ENCODE data around the gene DET1. TPM values are rescaled to one million over a fixed set of nuclear protein-coding genes. Genes with fewer than 3 reads are reported as not detected.
"Not testable (repeated sequence)": the region's sequence is repeated elsewhere in the genome, so short reads cannot be mapped to it uniquely, and the experiment has no call there.

The DET1 gene
- total and polyA plus RNA-seq, 9 donors = 10.0 to 22.8 (median 14.2) TPM

GRCh38 chr15:88542342-88542733, 4.1 kb downstream of the DET1 start:
- Histone ChIP-seq H3K27ac (peak overlapping the region; percentile 38 to 56), H3K9me3 (no peaks in the 10 kb centered on the region), H3K4me3 (peak overlapping the region; percentile 1), H3K27me3 (no peaks in the 10 kb centered on the region), H3K4me1 (ENCODE audit: insufficient read depth) (peaks cover 14% of the 10 kb centered on the region), H3K36me3 (no peaks in the 10 kb centered on the region)
- TF ChIP-seq CTCF (IDR thresholded peaks at IDR 0.05) (no peak), POLR2A (IDR thresholded peaks at IDR 0.05) (no peak), EP300 (IDR thresholded peaks at IDR 0.05) (no peak)
- 11 to 18% (median 14%) methylated on average over 8 of the region's 8 CpGs for WGBS, 3 donors
- peak; percentile 33 to 74 (median 50) for DNase-seq
- intact Hi-C loops (cut with DNase I) = no loop called here

- TF ChIP-seq CTCF (IDR thresholded peaks at IDR 0.05) (no peak), EP300 (IDR thresholded peaks at IDR 0.05) (no peak), POLR2A (IDR thresholded peaks at IDR 0.05) (no peak)
- peak overlapping the region; percentile 32 to 45 for H3K27ac ChIP-seq
- 63 to 67% (median 66%) methylated on average over 16 of the region's 16 CpGs for WGBS, 3 donors
- H3K4me1 ChIP-seq (ENCODE audit: insufficient read depth) = peaks cover 14% of the 10 kb centered on the region
- H3K27me3 ChIP-seq = no peaks in the 10 kb centered on the region
- H3K36me3 ChIP-seq = no peaks in the 10 kb centered on the region
- no peak overlapping the region for H3K4me3 ChIP-seq
- no peaks in the 10 kb centered on the region for H3K9me3 ChIP-seq
- DNase-seq = no peak
- intact Hi-C loops (cut with DNase I) = no loop called here
Observed at GRCh38 chr15:88541709-88542341, 4.7 kb downstream of the DET1 start.

GRCh38 chr15:88541111-88541510, 5.4 kb downstream of the DET1 start:
- peaks cover 14% of the 10 kb centered on the region for H3K4me1 ChIP-seq (ENCODE audit: insufficient read depth)

GRCh38 chr15:88540350-88540749, 6.1 kb downstream of the DET1 start:
- intact Hi-C loops (cut with DNase I) = not testable (repeated sequence)
- WGBS, 3 donors = 73 to 82% (median 79%) methylated on average over 2 of the region's 2 CpGs

More at GRCh38 chr15:88541111-88541510, 5.4 kb downstream of the DET1 start:
- intact Hi-C loops (cut with DNase I); H3K27me3 ChIP-seq; DNase-seq; H3K27ac ChIP-seq; H3K9me3 ChIP-seq; H3K4me3 ChIP-seq; H3K36me3 ChIP-seq: not testable (repeated sequence)
- WGBS, 3 donors = 90 to 96% (median 95%) methylated on average over 6 to 9 of the region's 9 CpGs

GRCh38 chr15:88539441-88539840, 7.0 kb downstream of the DET1 start:
- Histone ChIP-seq H3K27ac (no peak overlapping the region), H3K27me3 (no peaks in the 10 kb centered on the region), H3K4me1 (ENCODE audit: insufficient read depth) (peaks cover 11% of the 10 kb centered on the region), H3K4me3 (no peak overlapping the region), H3K9me3 (no peaks in the 10 kb centered on the region), H3K36me3 (no peaks in the 10 kb centered on the region)
- intact Hi-C loops (cut with DNase I) = no loop called here
- TF ChIP-seq EP300 (IDR thresholded peaks at IDR 0.05) (no peak), POLR2A (IDR thresholded peaks at IDR 0.05) (no peak)
- DNase-seq = no peak
- 51 to 77% (median 58%) methylated on average over 4 of the region's 4 CpGs for WGBS, 3 donors

More at GRCh38 chr15:88540350-88540749, 6.1 kb downstream of the DET1 start:
- not testable (repeated sequence) for H3K4me3 ChIP-seq, H3K36me3 ChIP-seq, H3K9me3 ChIP-seq, H3K27ac ChIP-seq, DNase-seq, H3K27me3 ChIP-seq
- H3K4me1 ChIP-seq (ENCODE audit: insufficient read depth) = peaks cover 14% of the 10 kb centered on the region

GRCh38 chr15:88538972-88539371, 7.5 kb downstream of the DET1 start:
- no peak overlapping the region for H3K4me3 ChIP-seq
- intact Hi-C loops (cut with DNase I) = no loop called here
- DNase-seq = no peak
- no peak for TF ChIP-seq CTCF (IDR thresholded peaks at IDR 0.05)
- TF ChIP-seq POLR2A (IDR thresholded peaks at IDR 0.05) = no peak
- no peak for TF ChIP-seq EP300 (IDR thresholded peaks at IDR 0.05)
- WGBS, 3 donors = 77 to 83% (median 83%) methylated on average over 9 of the region's 9 CpGs
- H3K27ac ChIP-seq = no peak overlapping the region
- no peaks in the 10 kb centered on the region for H3K36me3 ChIP-seq
- no peaks in the 10 kb centered on the region for H3K9me3 ChIP-seq
- no peaks in the 10 kb centered on the region for H3K27me3 ChIP-seq
- peaks cover 11% of the 10 kb centered on the region for H3K4me1 ChIP-seq (ENCODE audit: insufficient read depth)

All from ovary (tissue), 9 donors.